Peyer's patch (tissue), 4 donors: ENCODE data around the gene GMFB. TPM values are rescaled to one million over a fixed set of nuclear protein-coding genes. Genes with fewer than 3 reads are reported as not detected.
"Not testable (repeated sequence)": the region's sequence is repeated elsewhere in the genome, so short reads cannot be mapped to it uniquely, and the experiment has no call there.

Experiments used
- DNase-seq, 3 donors: peaks; one replicate each; pipeline ENCODE4 v3.0.0-alpha.2; 2017 to 2019
- H3K27ac ChIP-seq, 4 donors: fragments of 200-600 bp; sonication (generic); one replicate each; pipeline ENCODE4 v1.5.1; 2016 to 2019
- H3K27me3 ChIP-seq, 2 donors: fragments of 200-600 bp; sonication (generic); one replicate each; pipeline ENCODE4 v1.5.1; 2019
- H3K36me3 ChIP-seq, 3 donors: fragments of 200-600 bp; sonication (generic); one replicate each; pipeline ENCODE4 v1.5.1; 2016 to 2019
- H3K4me1 ChIP-seq, 4 donors: fragments of 200-600 bp; sonication (generic); one replicate each; pipeline ENCODE4 v1.5.1; 2016 to 2019
- H3K4me3 ChIP-seq, 4 donors: fragments of 200-600 bp; sonication (generic); 1 replicate in 3 of 4; 2 replicates in 1 of 4; pipeline ENCODE4 v1.5.1; 2016 to 2019; ENCODE audit warnings: mild to moderate bottlenecking in 1 of 4
- H3K9me3 ChIP-seq, 4 donors: fragments of 200-600 bp; sonication (generic); one replicate each; pipeline ENCODE4 v1.5.1; 2016 to 2019; ENCODE audit warnings: mild to moderate bottlenecking in 1 of 4
- POLR2A ChIP-seq, 2 donors: fragments of 450-650 bp; IDR thresholded peaks; one replicate each; pipeline ENCODE4 v1.5.1; 2017; ENCODE audit warnings: antibody characterized with exemption in 2 of 2, mild to moderate bottlenecking in 2 of 2, moderate library complexity in 2 of 2
- total RNA-seq, 4 donors: library from RNA; depleted of rRNA; stranded (reverse); fragments of >200 nt; gene quantifications; one replicate each; pipeline ENCODE4 v1.1.0, GENCODE V29; 2016
- TF ChIP-seq, protein P1 (sequence below), 6 experiments: fragments of 450-650 bp in 4 of 6; fragments of 200-600 bp in 2 of 6; sonication (generic) in 1 of 6; IDR thresholded peaks; one replicate each; pipeline ENCODE4 v1.5.1; 2017 to 2019; ENCODE audit warnings: antibody characterized with exemption in 6 of 6, mild to moderate bottlenecking in 3 of 6, moderate library complexity in 1 of 6

GMFB gene
- total RNA-seq, 4 donors from 2014 or later = 35.5 to 60.9 (median 41.3) TPM

DNA sequence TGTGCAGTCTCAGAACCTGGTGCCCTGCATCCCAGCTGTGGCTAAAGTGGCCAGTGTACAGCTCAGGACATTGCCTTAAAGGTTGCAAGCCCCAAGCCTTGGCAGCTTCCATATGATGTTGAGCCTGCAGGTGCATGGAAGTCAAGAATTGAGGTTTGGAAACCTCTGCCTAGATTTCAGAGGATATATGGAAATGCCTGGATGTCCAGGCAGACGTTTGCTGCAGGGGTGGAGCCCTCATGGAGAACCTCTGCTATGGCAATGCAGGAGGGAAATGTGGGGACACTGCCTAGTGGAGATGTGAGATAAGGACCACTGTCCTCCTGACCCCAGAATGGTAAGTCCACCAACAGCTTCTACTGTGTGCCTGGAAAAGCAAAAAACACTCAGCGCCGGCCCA lies 29.7 kb downstream of the GMFB start:
- TF ChIP-seq POLR2A (IDR thresholded peaks at IDR 0.05) = no peak
- TF ChIP-seq, protein P1, sequence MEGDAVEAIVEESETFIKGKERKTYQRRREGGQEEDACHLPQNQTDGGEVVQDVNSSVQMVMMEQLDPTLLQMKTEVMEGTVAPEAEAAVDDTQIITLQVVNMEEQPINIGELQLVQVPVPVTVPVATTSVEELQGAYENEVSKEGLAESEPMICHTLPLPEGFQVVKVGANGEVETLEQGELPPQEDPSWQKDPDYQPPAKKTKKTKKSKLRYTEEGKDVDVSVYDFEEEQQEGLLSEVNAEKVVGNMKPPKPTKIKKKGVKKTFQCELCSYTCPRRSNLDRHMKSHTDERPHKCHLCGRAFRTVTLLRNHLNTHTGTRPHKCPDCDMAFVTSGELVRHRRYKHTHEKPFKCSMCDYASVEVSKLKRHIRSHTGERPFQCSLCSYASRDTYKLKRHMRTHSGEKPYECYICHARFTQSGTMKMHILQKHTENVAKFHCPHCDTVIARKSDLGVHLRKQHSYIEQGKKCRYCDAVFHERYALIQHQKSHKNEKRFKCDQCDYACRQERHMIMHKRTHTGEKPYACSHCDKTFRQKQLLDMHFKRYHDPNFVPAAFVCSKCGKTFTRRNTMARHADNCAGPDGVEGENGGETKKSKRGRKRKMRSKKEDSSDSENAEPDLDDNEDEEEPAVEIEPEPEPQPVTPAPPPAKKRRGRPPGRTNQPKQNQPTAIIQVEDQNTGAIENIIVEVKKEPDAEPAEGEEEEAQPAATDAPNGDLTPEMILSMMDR (IDR thresholded peaks at IDR 0.05) = no peak
- Histone ChIP-seq H3K9me3 (peaks cover 0 to 6% (median 0%) of the 10 kb centered on the region in 4 donors), H3K27ac (no peak overlapping the region), H3K27me3 (no peaks in the 10 kb centered on the region), H3K4me3 (no peak overlapping the region), H3K36me3 (no peaks in the 10 kb centered on the region), H3K4me1 (no peaks in the 10 kb centered on the region)
- no peak for DNase-seq

DNA sequence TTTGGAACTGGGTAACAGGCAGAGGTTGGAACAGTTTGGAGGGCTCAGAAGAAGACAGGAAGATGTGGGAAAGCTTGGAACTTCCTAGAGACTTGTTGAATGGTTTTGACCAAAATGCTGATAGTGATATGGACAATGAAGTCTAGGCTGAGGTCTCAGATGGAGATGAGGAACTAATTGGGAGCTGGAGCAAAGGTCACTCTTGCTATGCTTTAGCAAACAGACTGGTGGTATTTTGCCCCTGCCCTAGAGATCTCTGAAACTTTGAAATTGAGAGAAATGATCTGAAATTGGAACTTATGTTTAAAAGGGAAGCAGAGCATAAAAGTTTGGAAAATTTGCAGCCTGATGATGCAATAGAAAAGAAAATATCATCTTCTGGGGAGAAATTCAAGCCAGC lies 30.2 kb downstream of the GMFB start:
- not testable (repeated sequence) for H3K9me3 ChIP-seq, H3K4me3 ChIP-seq, H3K27me3 ChIP-seq, H3K4me1 ChIP-seq, H3K27ac ChIP-seq, H3K36me3 ChIP-seq, DNase-seq

DNA sequence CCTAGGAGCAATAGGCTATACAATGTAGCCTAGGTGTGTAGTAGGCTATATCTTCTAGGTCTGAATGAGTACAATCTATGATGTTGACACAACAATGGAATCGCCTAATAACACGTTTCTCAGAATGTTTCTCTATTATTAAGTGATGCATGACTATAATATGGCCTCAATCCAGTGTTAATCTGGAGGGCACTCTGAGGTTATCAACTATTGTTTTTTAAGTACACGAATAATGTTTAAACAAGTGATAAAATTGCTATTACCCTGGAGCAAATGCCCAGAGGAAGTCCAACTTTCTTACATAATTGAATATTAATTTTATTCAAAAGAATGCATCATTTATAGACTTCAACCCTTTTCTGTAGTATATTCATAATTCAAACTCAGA lies 31.2 kb downstream of the GMFB start:
- Histone ChIP-seq H3K4me3 (no peak overlapping the region), H3K4me1 (no peaks in the 10 kb centered on the region), H3K27ac (no peak overlapping the region), H3K9me3 (peaks cover 0 to 6% (median 0%) of the 10 kb centered on the region in 4 donors), H3K36me3 (no peaks in the 10 kb centered on the region), H3K27me3 (no peaks in the 10 kb centered on the region)
- no peak for DNase-seq
- no peak for TF ChIP-seq POLR2A (IDR thresholded peaks at IDR 0.05)
- TF ChIP-seq, protein P1 (IDR thresholded peaks at IDR 0.05) = no peak

- not testable (repeated sequence) for H3K4me1 ChIP-seq, H3K9me3 ChIP-seq, H3K27ac ChIP-seq, DNase-seq, H3K27me3 ChIP-seq, H3K4me3 ChIP-seq, H3K36me3 ChIP-seq
Observed at GRCh38 chr14:54456820-54457608, 31.8 kb downstream of the GMFB start.

- Histone ChIP-seq H3K27me3 (no peaks in the 10 kb centered on the region), H3K9me3 (peaks cover 0 to 6% (median 0%) of the 10 kb centered on the region in 4 donors), H3K36me3 (no peaks in the 10 kb centered on the region), H3K4me3 (no peak overlapping the region), H3K27ac (no peak overlapping the region), H3K4me1 (no peaks in the 10 kb centered on the region)
- no peak for DNase-seq
- TF ChIP-seq POLR2A (IDR thresholded peaks at IDR 0.05) = no peak
- TF ChIP-seq, protein P1 (IDR thresholded peaks at IDR 0.05) = no peak
Observed at GRCh38 chr14:54455363-54455762, 33.4 kb downstream of the GMFB start.

DNA sequence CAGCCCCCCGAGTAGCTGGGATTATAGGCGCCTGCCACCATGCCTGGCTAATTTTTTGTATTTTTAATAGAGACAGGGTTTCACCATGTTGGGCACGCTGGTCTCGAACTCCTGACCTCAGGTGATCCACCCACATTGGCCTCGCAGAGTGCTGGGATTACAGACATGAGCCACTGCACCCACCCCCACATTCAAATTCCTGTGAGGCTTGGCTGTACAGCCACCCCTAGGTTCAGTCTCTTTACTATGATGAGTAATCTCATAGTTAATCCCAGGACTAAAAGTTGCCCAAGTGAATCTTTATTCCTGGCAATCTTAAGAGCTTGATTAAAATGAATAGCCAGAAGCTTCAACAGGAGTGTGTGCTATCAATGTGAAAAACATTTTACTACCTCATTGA lies 34.8 kb downstream of the GMFB start:
- not testable (repeated sequence) for H3K4me1 ChIP-seq, DNase-seq, H3K4me3 ChIP-seq

GRCh38 chr14:54453252-54453651 lies 35.5 kb downstream of the GMFB start:
- Histone ChIP-seq H3K4me3 (no peak overlapping the region), H3K4me1 (no peaks in the 10 kb centered on the region), H3K27ac (no peak overlapping the region), H3K36me3 (no peaks in the 10 kb centered on the region), H3K9me3 (no peaks in the 10 kb centered on the region), H3K27me3 (no peaks in the 10 kb centered on the region)
- DNase-seq = no peak
- no peak for TF ChIP-seq POLR2A (IDR thresholded peaks at IDR 0.05)
- TF ChIP-seq, protein P1 (IDR thresholded peaks at IDR 0.05) = no peak

More for the DNA sequence above, 34.8 kb downstream of the GMFB start:
- not testable (repeated sequence) for H3K27me3 ChIP-seq, H3K9me3 ChIP-seq, H3K27ac ChIP-seq, H3K36me3 ChIP-seq
